Measurements from ENCODE around the gene RANGAP1. TPM values are rescaled to one million over a fixed set of nuclear protein-coding genes. Genes with fewer than 3 reads are reported as not detected.

Gene RANGAP1
- total and polyA plus RNA-seq, 2 of the 13 experiments (the other 11 are each of a cell fraction or from before 2014, with no cell fraction given) = 51.8 to 83.9 TPM

DNA sequence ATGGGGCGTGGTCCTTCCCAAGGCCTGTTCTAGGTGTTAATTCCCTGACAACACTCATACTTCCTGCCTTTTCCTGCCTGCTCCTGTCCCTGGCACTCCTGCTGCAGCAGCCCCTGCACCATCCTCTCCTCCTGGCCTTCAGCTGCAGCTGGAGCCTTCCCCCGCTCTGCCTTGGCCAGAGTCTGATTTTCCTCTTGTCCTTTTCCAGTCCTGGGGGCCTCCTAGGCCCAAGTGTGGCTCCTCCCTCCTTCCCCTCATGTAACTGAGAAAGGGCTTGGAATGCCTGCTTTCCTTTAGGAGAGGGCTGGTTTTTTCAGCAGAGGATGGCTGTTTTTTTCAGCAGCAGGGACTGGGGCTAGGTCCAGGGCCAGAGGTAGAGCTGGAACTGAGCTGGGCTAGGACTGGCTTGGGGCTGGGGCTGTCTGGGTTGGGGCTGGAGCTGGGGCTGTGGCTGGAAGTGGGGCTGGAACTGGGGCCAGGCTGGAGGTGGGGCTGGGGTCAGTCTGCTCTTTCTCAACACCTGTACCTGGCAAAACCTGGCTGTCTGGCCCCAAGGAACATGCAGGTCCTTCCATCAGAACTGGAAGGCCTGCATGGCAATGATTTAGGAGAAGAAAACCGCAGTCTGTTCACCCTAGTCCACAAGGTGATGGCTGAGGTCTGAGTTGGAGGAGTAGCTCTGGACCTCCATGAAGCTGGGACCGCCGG is 39.0 kb upstream of the RANGAP1 start:
- Histone ChIP-seq H3K27ac (ENCODE audit: extremely low read length, insufficient read depth, low read length) (no peak overlapping the region), H3K4me2 (ENCODE audit: low read depth, low read length) (no peak overlapping the region), H3K4me3 (replicated peaks in 1 of 3; ENCODE audit: insufficient read depth in 1 of 3, low read depth in 2 of 3, low read length in 3 of 3) (no peak overlapping the region), H2AFZ (ENCODE audit: low read length) (no peak overlapping the region), H3K27me3 (ENCODE audit: control insufficient read depth in 1 of 2, insufficient read depth in 2 of 2, low read length in 2 of 2) (no peaks in the 10 kb centered on the region), H3K4me1 (ENCODE audit: insufficient read depth, low read length) (no peaks in the 10 kb centered on the region), H3K79me2 (ENCODE audit: insufficient read depth, low read length) (no peaks in the 10 kb centered on the region), H3K36me3 (replicated peaks in 1 of 2; ENCODE audit: control insufficient read depth in 1 of 2, insufficient read depth in 2 of 2, low read length in 2 of 2) (peaks cover 21 to 68% of the 10 kb centered on the region in 2 experiments), H3K9me3 (ENCODE audit: low read length) (no peaks in the 10 kb centered on the region), H4K20me1 (ENCODE audit: insufficient read depth, low read length) (no peaks in the 10 kb centered on the region; the same call in 1 of the 2 replicates), H3K9ac (ENCODE audit: insufficient read depth, low read depth, low read length) (no peak overlapping the region)
- FAIRE-seq (no peak), DNase-seq (ENCODE audit: low spot score) (no peak), ATAC-seq (no peak)
- intact Hi-C loops (cut with micrococcal nuclease; ENCODE audit: unreplicated experiment) (no loop called here), in situ Hi-C loops (cut with HindIII; ENCODE audit: extremely low pct_ligation_motif_present, low pct_unique_long_range_greater_than_20kb) (no loop called here)
- ChIA-PET POLR2A (no interaction called here), CTCF (ENCODE audit: low intra/inter-chr PET ratio, low total read pairs) (no interaction called here)
- BruUV-seq (replicated peaks) = no TSS peak
- 100% methylated on average over 5 of the region's 5 CpGs for WGBS (ENCODE audit: low lambda C conversion rate)
- TF ChIP-seq SALL2 (CRISPR knock-in tag; IDR thresholded peaks at IDR 0.05) (no peak), SOX13 (IDR thresholded peaks at IDR 0.05) (no peak), SOX13 (CRISPR knock-in tag; conservative IDR thresholded peaks at IDR 0.05 in 1 of 2, IDR thresholded peaks at IDR 0.05 in 1 of 2) (no peak), ZNF572 (CRISPR knock-in tag; IDR thresholded peaks at IDR 0.05) (no peak), ZNF230 (CRISPR knock-in tag; IDR thresholded peaks at IDR 0.05) (no peak), FOXP4 (CRISPR knock-in tag; IDR thresholded peaks at IDR 0.05) (no peak), HIC2 (CRISPR knock-in tag; IDR thresholded peaks at IDR 0.05; ENCODE audit: low read depth) (no peak), GATAD1 (CRISPR knock-in tag; IDR thresholded peaks at IDR 0.05) (no peak), SOX6 (IDR thresholded peaks at IDR 0.05) (no peak), SOX6 (CRISPR knock-in tag; IDR thresholded peaks at IDR 0.05) (no peak), PCBP2 (optimal IDR thresholded peaks at IDR 0.05; ENCODE audit: low read depth, low read length, poor library complexity, severe bottlenecking) (no peak)
